HEK293 (cell line): ENCODE data around the gene MPHOSPH10.

Source experiments
- CTCF ChIA-PET: fragments of 350-600 bp; formaldehyde crosslinking; extraction: SDS; loops from one replicate; lab custom pipeline; 2021; ENCODE audit warnings: antibody characterized with exemption; lab: Yijun Ruan, JAX
- POLR2A ChIA-PET: fragments of 300-600 bp; formaldehyde crosslinking; extraction: SDS; loops from one replicate; lab custom pipeline; 2020; ENCODE audit warnings: antibody characterized with exemption, inconsistent platforms; lab: Yijun Ruan, JAX
- H3K27ac ChIP-seq: fragments of 200-500 bp; sonication (Bioruptor generic); 2 replicates; pipeline ENCODE4 v1.5.1; 2014; ENCODE audit warnings: low read depth, low read length, control low read depth, inconsistent platforms; ENCODE audit errors: extremely low read depth
- H3K36me3 ChIP-seq, 2 experiments: fragments of 200-500 bp in 1 of 2; sonication (Bioruptor generic) in 1 of 2; 1 replicate in 1 of 2; 2 replicates in 1 of 2; pipeline ENCODE4 v1.5.1; 2014 to 2017; ENCODE audit warnings: inconsistent platforms in 2 of 2, low read length in 2 of 2; ENCODE audit not compliant: control insufficient read depth in 2 of 2, insufficient read depth in 1 of 2
- H3K4me1 ChIP-seq: fragments of 200-500 bp; sonication (Bioruptor generic); 2 replicates; pipeline ENCODE4 v1.5.1; 2014; ENCODE audit warnings: mild to moderate bottlenecking, low read length, inconsistent platforms; ENCODE audit not compliant: control insufficient read depth, insufficient read depth
- H3K4me3 ChIP-seq: 2 replicates; pipeline ENCODE4 v1.5.1; 2011; ENCODE audit warnings: low read depth, mild to moderate bottlenecking, control low read depth, low read length, moderate library complexity
- H3K9me3 ChIP-seq: fragments of 200-500 bp; sonication (Bioruptor generic); 2 replicates; pipeline ENCODE4 v1.5.1; 2014; ENCODE audit warnings: low read depth, low read length, inconsistent platforms; ENCODE audit not compliant: control insufficient read depth, insufficient read depth
- BCL11B ChIP-seq: fragments of 450-650 bp; formaldehyde crosslinking; IDR thresholded peaks from 2 replicates; pipeline ENCODE4 v1.5.1; 2016; ENCODE audit warnings: low read depth, missing biosample characterization, missing genetic modification characterization
- GFI1B ChIP-seq: fragments of 450-650 bp; formaldehyde crosslinking; IDR thresholded peaks from 2 replicates; pipeline ENCODE4 v1.5.1; 2016; ENCODE audit warnings: missing biosample characterization, missing genetic modification characterization
- GLI4 ChIP-seq: fragments of 450-650 bp; formaldehyde crosslinking; IDR thresholded peaks from 2 replicates; pipeline ENCODE4 v1.5.1; 2016; ENCODE audit warnings: missing biosample characterization, missing genetic modification characterization
- SALL2 ChIP-seq: fragments of 450-650 bp; formaldehyde crosslinking; IDR thresholded peaks from 2 replicates; pipeline ENCODE4 v1.5.0; 2017; ENCODE audit warnings: missing biosample characterization, mild to moderate bottlenecking, missing genetic modification characterization, borderline replicate concordance
- TRIM28 ChIP-seq: IDR thresholded peaks from 2 replicates; pipeline ENCODE4 v1.6.1; 2011; ENCODE audit warnings: low read length, control low read depth, borderline replicate concordance
- ZBTB49 ChIP-seq: fragments of 450-650 bp; formaldehyde crosslinking; IDR thresholded peaks from 2 replicates; pipeline ENCODE4 v1.5.1; 2016; ENCODE audit warnings: missing biosample characterization, missing genetic modification characterization, low read depth
- ZNF114 ChIP-seq: fragments of 450-650 bp; formaldehyde crosslinking; IDR thresholded peaks from 2 replicates; pipeline ENCODE4 v1.5.0; 2017; ENCODE audit warnings: missing biosample characterization, missing genetic modification characterization
- ZNF23 ChIP-seq: fragments of 450-650 bp; formaldehyde crosslinking; IDR thresholded peaks from 2 replicates; pipeline ENCODE4 v1.5.1; 2016; ENCODE audit warnings: missing biosample characterization, missing genetic modification characterization, borderline replicate concordance
- ZNF354C ChIP-seq: fragments of 450-650 bp; formaldehyde crosslinking; IDR thresholded peaks from 2 replicates; pipeline ENCODE4 v1.5.1; 2016; ENCODE audit warnings: missing biosample characterization, missing genetic modification characterization, low read depth, borderline replicate concordance
- ZNF426 ChIP-seq: fragments of 450-650 bp; formaldehyde crosslinking; IDR thresholded peaks from 2 replicates; pipeline ENCODE4 v1.5.1; 2017; ENCODE audit warnings: missing biosample characterization, missing genetic modification characterization, mild to moderate bottlenecking, inconsistent platforms, moderate library complexity
- ZNF561 ChIP-seq: fragments of 450-650 bp; IDR thresholded peaks from 2 replicates; pipeline ENCODE4 v1.5.1; 2018; ENCODE audit warnings: missing biosample characterization, missing genetic modification characterization, borderline replicate concordance
- ZNF571 ChIP-seq: fragments of 450-650 bp; formaldehyde crosslinking; IDR thresholded peaks from 2 replicates; pipeline ENCODE4 v1.5.0; 2017; ENCODE audit warnings: missing biosample characterization, missing genetic modification characterization
- ZNF76 ChIP-seq: fragments of 450-650 bp; formaldehyde crosslinking; IDR thresholded peaks from 2 replicates; pipeline ENCODE4; 2016; ENCODE audit warnings: low read depth, missing biosample characterization, missing genetic modification characterization, borderline replicate concordance
- ZSCAN23 ChIP-seq: fragments of 450-650 bp; formaldehyde crosslinking; IDR thresholded peaks from 2 replicates; pipeline ENCODE4 v1.5.1; 2016; ENCODE audit warnings: missing biosample characterization, missing genetic modification characterization
- TF ChIP-seq, protein P1 (sequence below): fragments of 450-650 bp; formaldehyde crosslinking; IDR thresholded peaks from 2 replicates; pipeline ENCODE4 v1.5.1; 2016; ENCODE audit warnings: missing biosample characterization, missing genetic modification characterization
- TF ChIP-seq, protein P2 (sequence below): fragments of 450-650 bp; formaldehyde crosslinking; IDR thresholded peaks from 2 replicates; pipeline ENCODE4 v1.5.1; 2016; ENCODE audit warnings: missing biosample characterization, missing genetic modification characterization
- TF ChIP-seq, protein P3 (sequence below): fragments of 450-650 bp; formaldehyde crosslinking; IDR thresholded peaks from 2 replicates; pipeline ENCODE4 v1.5.1; 2017; ENCODE audit warnings: missing biosample characterization, missing genetic modification characterization

MPHOSPH10 gene

GRCh38 chr2:71117063-71117462 is 13.4 kb upstream of the MPHOSPH10 start (continued):
- TF ChIP-seq ZBTB49 (tag by site-specific recombination) (no peak), ZNF571 (tag by site-specific recombination) (no peak)

DNA sequence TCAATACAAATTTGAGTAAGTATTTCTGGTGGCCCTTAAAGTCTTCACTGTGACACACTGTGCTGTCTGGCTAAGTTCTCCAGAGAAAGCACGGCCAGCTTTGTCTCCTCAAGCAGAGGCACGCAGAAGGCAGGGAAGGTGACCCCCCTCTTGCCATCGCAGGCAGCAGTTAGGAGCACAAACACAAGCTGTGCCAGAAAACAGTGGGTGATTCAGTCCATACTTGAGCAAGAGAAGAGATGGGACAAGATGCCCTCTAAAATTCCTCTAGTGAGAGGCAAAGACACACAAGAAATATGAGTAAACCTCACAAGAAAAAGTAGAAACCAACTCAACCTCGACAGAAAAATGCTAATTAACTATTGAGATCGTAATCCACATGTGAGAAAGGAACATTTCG is 10.2 kb upstream of the MPHOSPH10 start:
- ChIA-PET CTCF (no interaction called here), POLR2A (no interaction called here)
- H3K4me1 ChIP-seq = no peaks in the 10 kb centered on the region

More for the DNA sequence above, 10.2 kb upstream of the MPHOSPH10 start:
- H3K36me3 ChIP-seq = peaks cover 13 to 59% of the 10 kb centered on the region in 2 experiments
- no peaks in the 10 kb centered on the region for H3K9me3 ChIP-seq
- no peak for TF ChIP-seq ZNF114 (tag by site-specific recombination)
- TF ChIP-seq, protein P1, sequence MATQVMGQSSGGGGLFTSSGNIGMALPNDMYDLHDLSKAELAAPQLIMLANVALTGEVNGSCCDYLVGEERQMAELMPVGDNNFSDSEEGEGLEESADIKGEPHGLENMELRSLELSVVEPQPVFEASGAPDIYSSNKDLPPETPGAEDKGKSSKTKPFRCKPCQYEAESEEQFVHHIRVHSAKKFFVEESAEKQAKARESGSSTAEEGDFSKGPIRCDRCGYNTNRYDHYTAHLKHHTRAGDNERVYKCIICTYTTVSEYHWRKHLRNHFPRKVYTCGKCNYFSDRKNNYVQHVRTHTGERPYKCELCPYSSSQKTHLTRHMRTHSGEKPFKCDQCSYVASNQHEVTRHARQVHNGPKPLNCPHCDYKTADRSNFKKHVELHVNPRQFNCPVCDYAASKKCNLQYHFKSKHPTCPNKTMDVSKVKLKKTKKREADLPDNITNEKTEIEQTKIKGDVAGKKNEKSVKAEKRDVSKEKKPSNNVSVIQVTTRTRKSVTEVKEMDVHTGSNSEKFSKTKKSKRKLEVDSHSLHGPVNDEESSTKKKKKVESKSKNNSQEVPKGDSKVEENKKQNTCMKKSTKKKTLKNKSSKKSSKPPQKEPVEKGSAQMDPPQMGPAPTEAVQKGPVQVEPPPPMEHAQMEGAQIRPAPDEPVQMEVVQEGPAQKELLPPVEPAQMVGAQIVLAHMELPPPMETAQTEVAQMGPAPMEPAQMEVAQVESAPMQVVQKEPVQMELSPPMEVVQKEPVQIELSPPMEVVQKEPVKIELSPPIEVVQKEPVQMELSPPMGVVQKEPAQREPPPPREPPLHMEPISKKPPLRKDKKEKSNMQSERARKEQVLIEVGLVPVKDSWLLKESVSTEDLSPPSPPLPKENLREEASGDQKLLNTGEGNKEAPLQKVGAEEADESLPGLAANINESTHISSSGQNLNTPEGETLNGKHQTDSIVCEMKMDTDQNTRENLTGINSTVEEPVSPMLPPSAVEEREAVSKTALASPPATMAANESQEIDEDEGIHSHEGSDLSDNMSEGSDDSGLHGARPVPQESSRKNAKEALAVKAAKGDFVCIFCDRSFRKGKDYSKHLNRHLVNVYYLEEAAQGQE (tag by site-specific recombination) = no peak
- no peak for TF ChIP-seq ZNF426 (tag by site-specific recombination)
- TF ChIP-seq GLI4 = no peak
- no peak for TF ChIP-seq ZBTB49 (tag by site-specific recombination)
- TF ChIP-seq, protein P2, sequence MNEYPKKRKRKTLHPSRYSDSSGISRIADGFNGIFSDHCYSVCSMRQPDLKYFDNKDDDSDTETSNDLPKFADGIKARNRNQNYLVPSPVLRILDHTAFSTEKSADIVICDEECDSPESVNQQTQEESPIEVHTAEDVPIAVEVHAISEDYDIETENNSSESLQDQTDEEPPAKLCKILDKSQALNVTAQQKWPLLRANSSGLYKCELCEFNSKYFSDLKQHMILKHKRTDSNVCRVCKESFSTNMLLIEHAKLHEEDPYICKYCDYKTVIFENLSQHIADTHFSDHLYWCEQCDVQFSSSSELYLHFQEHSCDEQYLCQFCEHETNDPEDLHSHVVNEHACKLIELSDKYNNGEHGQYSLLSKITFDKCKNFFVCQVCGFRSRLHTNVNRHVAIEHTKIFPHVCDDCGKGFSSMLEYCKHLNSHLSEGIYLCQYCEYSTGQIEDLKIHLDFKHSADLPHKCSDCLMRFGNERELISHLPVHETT (tag by site-specific recombination) = no peak
- TF ChIP-seq GFI1B (tag by site-specific recombination) = no peak
- no peak for TF ChIP-seq BCL11B (tag by site-specific recombination)
- TF ChIP-seq ZNF561 (tag by site-specific recombination) = no peak
- no peak for TF ChIP-seq ZNF354C (tag by site-specific recombination)
- TF ChIP-seq TRIM28 = no peak
- TF ChIP-seq ZNF23 (tag by site-specific recombination) = no peak
- TF ChIP-seq, protein P3, sequence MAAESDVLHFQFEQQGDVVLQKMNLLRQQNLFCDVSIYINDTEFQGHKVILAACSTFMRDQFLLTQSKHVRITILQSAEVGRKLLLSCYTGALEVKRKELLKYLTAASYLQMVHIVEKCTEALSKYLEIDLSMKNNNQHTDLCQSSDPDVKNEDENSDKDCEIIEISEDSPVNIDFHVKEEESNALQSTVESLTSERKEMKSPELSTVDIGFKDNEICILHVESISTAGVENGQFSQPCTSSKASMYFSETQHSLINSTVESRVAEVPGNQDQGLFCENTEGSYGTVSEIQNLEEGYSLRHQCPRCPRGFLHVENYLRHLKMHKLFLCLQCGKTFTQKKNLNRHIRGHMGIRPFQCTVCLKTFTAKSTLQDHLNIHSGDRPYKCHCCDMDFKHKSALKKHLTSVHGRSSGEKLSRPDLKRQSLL (tag by site-specific recombination) = no peak
- no peak for TF ChIP-seq ZNF76 (tag by site-specific recombination)
- TF ChIP-seq ZSCAN23 (tag by site-specific recombination) = no peak
- no peak for TF ChIP-seq SALL2 (tag by site-specific recombination)
- no peak overlapping the region for H3K27ac ChIP-seq
- H3K4me3 ChIP-seq = no peak overlapping the region
